Activated T-helper 1 cell treated with anti-CD3 and anti-CD28 coated beads, Interleukin-12 subunit alpha, Interleukin-12 subunit beta, Interleukin-2, Interleukin-4 antibody, amounts not matched to agents 30 ng/mL and 10 ng/mL and 1 ng/mL, durations not matched to agents 14 hours and 24 hours and 36 hours (primary cell): ENCODE data around the gene BDKRB1. TPM values are rescaled to one million over a fixed set of nuclear protein-coding genes. Genes with fewer than 3 reads are reported as not detected.
"Not testable (repeated sequence)": the region's sequence is repeated elsewhere in the genome, so short reads cannot be mapped to it uniquely, and the experiment has no call there.

ENCODE experiments used
- DNase-seq: peaks from one replicate; pipeline ENCODE4 v3.0.0; 2021; ENCODE audit warnings: low spot score
- H3K27ac Mint-ChIP-seq: one replicate; pipeline ENCODE4 v1.8.0; 2021; ENCODE audit warnings: mild to moderate bottlenecking, mixed read lengths
- H3K27me3 Mint-ChIP-seq: one replicate; pipeline ENCODE4 v1.8.0; 2022; ENCODE audit warnings: mild to moderate bottlenecking, moderate library complexity, mixed read lengths; ENCODE audit not compliant: insufficient read depth
- H3K36me3 Mint-ChIP-seq: one replicate; pipeline ENCODE4 v1.8.0; 2021; ENCODE audit warnings: low read depth, mixed read lengths
- H3K4me1 Mint-ChIP-seq: one replicate; pipeline ENCODE4 v1.8.0; 2021; ENCODE audit warnings: low read depth, mixed read lengths
- H3K4me3 Mint-ChIP-seq: one replicate; pipeline ENCODE4 v1.8.0; 2021; ENCODE audit warnings: mild to moderate bottlenecking, moderate library complexity, mixed read lengths
- H3K9me3 Mint-ChIP-seq: one replicate; pipeline ENCODE4 v1.8.0; 2021; ENCODE audit warnings: mixed read lengths
- intact Hi-C: fragments of 100-400 bp; cut with micrococcal nuclease; formaldehyde crosslinking; loops from one replicate; pipeline ENCODE4 v1.15.1; 2024
- total RNA-seq: library from RNA; stranded (reverse); gene quantifications from 2 replicates; pipeline ENCODE4 v1.2.3, GENCODE V29; 2022

The BDKRB1 gene
- total RNA-seq, 1 donor from 2014 or later = not detected

DNA sequence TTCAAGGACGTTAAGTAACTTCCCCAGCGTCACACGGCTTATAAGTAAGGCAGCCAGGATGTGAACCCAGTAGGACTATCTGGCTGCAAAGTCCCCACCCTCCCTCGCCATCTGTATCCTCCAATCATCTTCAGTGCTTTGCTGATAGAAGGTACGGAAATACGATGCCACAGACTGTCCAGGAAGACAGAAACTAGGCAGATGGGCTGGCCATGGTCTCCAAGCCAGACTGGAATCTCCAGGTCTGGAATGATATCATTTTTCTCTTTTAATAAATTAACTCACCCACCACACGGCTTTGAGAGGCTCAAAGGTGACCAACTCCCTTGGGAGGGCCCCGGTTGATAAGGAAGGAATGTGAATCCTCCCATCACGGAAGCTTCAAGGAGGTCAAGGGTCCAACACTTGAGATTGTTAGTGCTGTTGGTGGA, 16.3 kb upstream of the BDKRB1 start:
- DNase-seq = no peak
- no peaks in the 10 kb centered on the region for H3K9me3 Mint-ChIP-seq
- H3K27me3 Mint-ChIP-seq = no peaks in the 10 kb centered on the region
- intact Hi-C loops = no loop called here
- H3K36me3 Mint-ChIP-seq = no peaks in the 10 kb centered on the region
- H3K27ac Mint-ChIP-seq = no peak overlapping the region
- no peak overlapping the region for H3K4me3 Mint-ChIP-seq
- no peaks in the 10 kb centered on the region for H3K4me1 Mint-ChIP-seq

DNA sequence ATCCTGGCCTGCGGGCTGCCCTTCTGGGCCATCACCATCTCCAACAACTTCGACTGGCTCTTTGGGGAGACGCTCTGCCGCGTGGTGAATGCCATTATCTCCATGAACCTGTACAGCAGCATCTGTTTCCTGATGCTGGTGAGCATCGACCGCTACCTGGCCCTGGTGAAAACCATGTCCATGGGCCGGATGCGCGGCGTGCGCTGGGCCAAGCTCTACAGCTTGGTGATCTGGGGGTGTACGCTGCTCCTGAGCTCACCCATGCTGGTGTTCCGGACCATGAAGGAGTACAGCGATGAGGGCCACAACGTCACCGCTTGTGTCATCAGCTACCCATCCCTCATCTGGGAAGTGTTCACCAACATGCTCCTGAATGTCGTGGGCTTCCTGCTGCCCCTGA, 15.4 kb upstream of the BDKRB1 start:
- intact Hi-C loops = no loop called here
- Mint-ChIP-seq H3K9me3 (no peaks in the 10 kb centered on the region), H3K27me3 (peaks cover 2% of the 10 kb centered on the region), H3K4me3 (no peak overlapping the region), H3K4me1 (no peaks in the 10 kb centered on the region), H3K27ac (no peak overlapping the region), H3K36me3 (no peaks in the 10 kb centered on the region)
- DNase-seq = no peak

DNA sequence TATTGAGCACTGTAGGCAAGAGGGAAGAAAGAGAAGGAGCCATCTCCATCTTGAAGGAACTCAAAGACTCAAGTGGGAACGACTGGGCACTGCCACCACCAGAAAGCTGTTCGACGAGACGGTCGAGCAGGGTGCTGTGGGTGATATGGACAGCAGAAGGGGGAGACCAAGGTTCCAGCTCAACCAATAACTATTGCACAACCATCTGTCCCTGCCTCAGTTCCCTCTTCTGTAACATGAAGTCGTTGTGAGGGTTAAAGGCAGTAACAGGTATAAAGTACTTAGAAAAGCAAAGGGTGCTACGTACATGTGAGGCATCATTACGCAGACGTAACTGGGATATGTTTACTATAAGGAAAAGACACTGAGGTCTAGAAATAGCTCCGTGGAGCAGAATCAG, 13.9 kb upstream of the BDKRB1 start:
- Mint-ChIP-seq H3K27me3 (peaks cover 2% of the 10 kb centered on the region), H3K4me1 (no peaks in the 10 kb centered on the region), H3K27ac (no peak overlapping the region), H3K9me3 (no peaks in the 10 kb centered on the region), H3K4me3 (no peak overlapping the region), H3K36me3 (no peaks in the 10 kb centered on the region)
- intact Hi-C loops = no loop called here
- no peak for DNase-seq

DNA sequence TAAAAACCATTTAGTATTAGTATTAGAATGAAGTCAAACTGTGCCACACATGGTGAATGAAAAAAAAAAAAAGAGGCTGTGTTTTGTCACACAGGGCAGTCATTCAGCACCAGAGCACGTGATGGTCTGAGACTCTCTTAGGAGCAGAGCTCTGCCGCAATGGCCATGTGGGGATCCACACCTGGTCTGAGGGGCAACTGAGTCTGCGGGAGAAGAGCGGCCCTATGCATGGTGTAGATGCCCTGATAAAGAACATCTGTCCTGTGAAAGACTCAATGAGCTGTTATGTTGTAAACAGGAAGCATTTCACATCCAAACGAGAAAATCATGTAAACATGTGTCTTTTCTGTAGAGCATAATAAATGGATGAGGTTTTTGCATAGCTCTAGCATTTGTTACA, 12.2 kb upstream of the BDKRB1 start:
- H3K27me3 Mint-ChIP-seq = peaks cover 2% of the 10 kb centered on the region
- no peak overlapping the region for H3K4me3 Mint-ChIP-seq
- intact Hi-C loops = no loop called here
- H3K27ac Mint-ChIP-seq = no peak overlapping the region
- DNase-seq = no peak
- no peaks in the 10 kb centered on the region for H3K36me3 Mint-ChIP-seq
- no peaks in the 10 kb centered on the region for H3K9me3 Mint-ChIP-seq
- no peaks in the 10 kb centered on the region for H3K4me1 Mint-ChIP-seq

DNA sequence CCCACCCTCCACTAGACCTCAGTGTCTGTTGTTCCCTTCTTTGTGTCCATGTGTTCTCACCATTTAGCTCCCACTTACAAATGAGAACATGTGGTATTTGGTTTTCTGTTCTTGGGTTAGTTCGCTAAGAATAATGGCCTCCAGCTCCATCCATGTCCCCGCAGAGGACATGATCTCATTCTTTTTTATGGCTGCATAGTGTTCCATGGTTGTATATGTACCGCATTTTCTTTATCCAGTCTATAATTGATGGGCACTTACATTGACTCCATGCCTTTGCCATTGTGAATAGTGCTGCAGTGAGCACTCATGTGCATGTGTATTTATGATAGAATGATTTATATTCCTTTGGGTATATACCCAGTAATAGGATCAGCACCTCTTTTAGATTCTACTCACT, 10.9 kb upstream of the BDKRB1 start:
- DNase-seq, H3K27me3 Mint-ChIP-seq, intact Hi-C loops, H3K27ac Mint-ChIP-seq, H3K9me3 Mint-ChIP-seq, H3K4me1 Mint-ChIP-seq, H3K36me3 Mint-ChIP-seq, H3K4me3 Mint-ChIP-seq: not testable (repeated sequence)

DNA sequence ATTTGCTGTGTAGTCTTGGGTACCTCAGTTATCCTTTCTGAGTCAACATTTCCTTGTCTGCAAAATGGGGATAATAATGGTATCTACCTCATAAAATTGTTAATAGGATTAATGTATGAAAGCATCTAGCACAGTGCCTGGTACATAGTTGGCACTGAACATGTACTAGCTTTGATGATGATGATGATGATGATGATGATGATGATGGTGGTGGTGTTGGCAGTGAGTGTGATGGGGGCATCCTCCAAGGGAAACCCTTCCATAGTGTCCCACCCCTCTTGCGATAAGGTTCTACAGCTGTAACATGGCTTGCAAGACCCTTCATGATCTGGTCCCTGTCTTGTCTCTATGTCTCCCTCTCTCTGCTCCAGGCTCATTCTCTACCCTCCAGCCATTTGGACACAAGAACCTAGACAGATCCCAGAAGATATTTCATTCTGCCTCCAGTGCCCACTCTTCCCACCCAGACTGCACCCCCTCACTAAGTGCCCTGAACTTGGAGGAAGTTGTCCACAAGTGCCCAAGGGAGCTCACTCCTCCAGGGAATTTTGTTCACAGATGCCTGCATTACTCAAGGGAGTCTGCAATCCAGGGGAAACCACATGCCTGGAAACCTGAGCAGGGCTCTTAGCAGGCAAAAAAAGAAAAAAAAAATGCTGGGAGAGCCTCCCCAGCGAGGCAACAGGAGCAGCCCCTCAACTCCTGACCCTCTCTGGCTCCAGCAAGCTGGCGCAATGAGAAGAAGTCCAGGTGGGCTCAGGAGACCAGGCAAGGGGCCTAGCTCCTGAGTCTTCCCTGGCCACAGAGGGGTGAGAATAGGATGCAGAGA, 10.1 kb upstream of the BDKRB1 start:
- Mint-ChIP-seq H3K4me3 (no peak overlapping the region), H3K27ac (no peak overlapping the region), H3K4me1 (no peaks in the 10 kb centered on the region), H3K27me3 (peaks cover 2% of the 10 kb centered on the region), H3K36me3 (no peaks in the 10 kb centered on the region), H3K9me3 (no peaks in the 10 kb centered on the region)
- intact Hi-C loops = no loop called here
- no peak for DNase-seq

DNA sequence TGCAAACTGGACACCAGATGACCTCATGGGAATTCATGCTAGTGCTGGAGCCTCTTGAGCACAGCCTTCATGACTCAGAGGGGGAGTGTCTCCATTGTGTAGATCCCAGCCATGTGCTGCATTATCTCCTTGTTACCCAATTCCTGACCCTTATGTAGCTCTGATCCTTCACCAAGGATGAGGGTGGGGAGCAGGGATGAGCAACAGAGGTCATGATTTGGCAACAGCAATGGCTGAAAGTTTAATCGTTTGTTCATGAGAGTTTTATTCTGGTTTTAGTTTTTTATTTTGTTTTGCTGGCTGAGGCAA, 9.5 kb upstream of the BDKRB1 start:
- no peaks in the 10 kb centered on the region for H3K4me1 Mint-ChIP-seq
- no peak overlapping the region for H3K4me3 Mint-ChIP-seq
- peaks cover 2% of the 10 kb centered on the region for H3K27me3 Mint-ChIP-seq
- no peak for DNase-seq
- H3K36me3 Mint-ChIP-seq = no peaks in the 10 kb centered on the region
- H3K27ac Mint-ChIP-seq = no peak overlapping the region
- intact Hi-C loops = no loop called here
- no peaks in the 10 kb centered on the region for H3K9me3 Mint-ChIP-seq

DNA sequence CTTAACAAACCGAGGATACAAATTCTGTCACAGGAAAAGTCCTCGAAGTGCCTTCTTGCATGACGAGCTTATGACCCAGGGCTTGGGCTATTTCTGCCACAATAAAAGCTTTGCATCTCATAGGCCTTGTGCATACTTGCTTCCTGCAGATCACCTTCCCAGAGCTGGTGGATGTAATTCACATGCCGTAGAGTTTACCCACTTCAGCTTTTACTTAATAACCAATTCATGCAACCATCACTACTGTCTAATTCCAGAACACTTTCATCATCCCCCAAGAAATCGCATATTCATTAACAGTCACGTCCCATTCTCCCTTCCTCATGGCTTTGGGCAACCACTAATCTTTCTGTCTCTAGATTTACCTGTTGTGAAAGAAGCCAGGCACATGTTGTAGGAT, 9.0 kb upstream of the BDKRB1 start:
- H3K9me3 Mint-ChIP-seq = no peaks in the 10 kb centered on the region
- no peak overlapping the region for H3K4me3 Mint-ChIP-seq
- intact Hi-C loops = no loop called here
- no peaks in the 10 kb centered on the region for H3K4me1 Mint-ChIP-seq
- peaks cover 2% of the 10 kb centered on the region for H3K27me3 Mint-ChIP-seq
- no peak for DNase-seq
- no peak overlapping the region for H3K27ac Mint-ChIP-seq
- H3K36me3 Mint-ChIP-seq = no peaks in the 10 kb centered on the region

DNA sequence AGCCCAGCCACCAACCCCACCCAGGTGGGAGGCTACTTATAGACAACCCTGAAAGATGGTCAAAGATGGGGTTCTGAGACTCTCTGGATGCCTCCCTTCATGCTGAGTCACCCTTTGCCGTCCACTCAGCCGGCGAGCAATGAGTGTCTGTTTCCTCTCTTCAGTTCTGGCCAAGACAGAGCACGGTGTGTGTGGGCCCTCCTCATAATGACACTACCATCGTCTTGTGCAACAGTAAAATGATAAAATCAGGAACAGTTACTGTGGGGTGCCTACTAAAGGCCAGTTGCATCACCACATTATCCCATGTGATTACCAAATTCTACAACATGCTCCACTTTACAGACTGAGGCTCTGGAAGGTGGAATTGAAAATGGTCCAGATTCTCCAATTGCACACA, 7.0 kb upstream of the BDKRB1 start:
- Mint-ChIP-seq H3K27me3 (peaks cover 2% of the 10 kb centered on the region), H3K9me3 (no peaks in the 10 kb centered on the region), H3K4me3 (no peak overlapping the region), H3K27ac (no peak overlapping the region), H3K4me1 (no peaks in the 10 kb centered on the region), H3K36me3 (no peaks in the 10 kb centered on the region)
- DNase-seq = no peak
- intact Hi-C loops = no loop called here

DNA sequence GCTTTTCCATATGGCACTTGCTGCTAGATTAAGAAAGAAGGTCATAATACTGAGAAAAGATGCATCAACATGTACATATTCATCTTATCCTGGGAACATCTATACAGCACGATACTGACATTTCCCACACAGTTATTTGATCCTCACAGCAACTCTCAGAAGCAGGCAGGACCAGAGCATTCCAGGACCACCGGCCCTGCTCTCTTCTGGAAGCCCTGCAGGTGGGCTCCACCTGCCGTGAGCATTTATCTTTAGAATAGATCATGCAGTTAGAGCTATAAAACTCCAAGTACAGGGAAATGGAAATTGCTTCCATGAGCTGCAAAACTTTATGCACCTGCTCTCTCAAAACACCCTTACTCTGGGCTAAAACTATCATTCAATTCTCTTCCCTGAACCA, 5.5 kb upstream of the BDKRB1 start:
- no peak overlapping the region for H3K27ac Mint-ChIP-seq
- intact Hi-C loops = no loop called here
- no peaks in the 10 kb centered on the region for H3K27me3 Mint-ChIP-seq
- no peaks in the 10 kb centered on the region for H3K4me1 Mint-ChIP-seq
- H3K4me3 Mint-ChIP-seq = no peak overlapping the region
- no peaks in the 10 kb centered on the region for H3K9me3 Mint-ChIP-seq
- no peak for DNase-seq
- no peaks in the 10 kb centered on the region for H3K36me3 Mint-ChIP-seq

DNA sequence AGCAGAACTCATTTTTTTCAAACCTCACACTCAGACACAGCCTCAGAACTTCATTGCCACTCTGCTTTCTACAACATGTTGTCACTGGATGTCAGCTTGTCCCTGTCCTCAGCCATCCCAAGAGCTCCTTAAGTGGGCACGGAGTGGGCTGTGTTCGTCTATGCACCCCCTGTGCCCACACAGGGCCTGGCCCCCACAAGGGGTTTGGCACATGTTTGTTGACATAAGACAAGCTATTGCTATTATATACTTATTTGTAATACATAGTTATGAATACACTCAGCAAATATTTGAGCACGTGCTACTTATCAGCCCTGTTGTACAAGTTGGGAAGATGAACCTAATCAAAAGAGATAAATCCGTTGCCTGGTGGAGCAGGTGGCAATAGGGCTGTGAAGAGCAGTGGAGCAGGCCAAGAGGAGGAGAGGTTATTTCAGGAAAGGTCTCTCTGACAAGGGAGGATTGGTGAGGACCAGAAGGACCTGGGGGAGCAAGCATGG, 4.3 kb upstream of the BDKRB1 start:
- H3K27ac Mint-ChIP-seq = no peak overlapping the region

DNA sequence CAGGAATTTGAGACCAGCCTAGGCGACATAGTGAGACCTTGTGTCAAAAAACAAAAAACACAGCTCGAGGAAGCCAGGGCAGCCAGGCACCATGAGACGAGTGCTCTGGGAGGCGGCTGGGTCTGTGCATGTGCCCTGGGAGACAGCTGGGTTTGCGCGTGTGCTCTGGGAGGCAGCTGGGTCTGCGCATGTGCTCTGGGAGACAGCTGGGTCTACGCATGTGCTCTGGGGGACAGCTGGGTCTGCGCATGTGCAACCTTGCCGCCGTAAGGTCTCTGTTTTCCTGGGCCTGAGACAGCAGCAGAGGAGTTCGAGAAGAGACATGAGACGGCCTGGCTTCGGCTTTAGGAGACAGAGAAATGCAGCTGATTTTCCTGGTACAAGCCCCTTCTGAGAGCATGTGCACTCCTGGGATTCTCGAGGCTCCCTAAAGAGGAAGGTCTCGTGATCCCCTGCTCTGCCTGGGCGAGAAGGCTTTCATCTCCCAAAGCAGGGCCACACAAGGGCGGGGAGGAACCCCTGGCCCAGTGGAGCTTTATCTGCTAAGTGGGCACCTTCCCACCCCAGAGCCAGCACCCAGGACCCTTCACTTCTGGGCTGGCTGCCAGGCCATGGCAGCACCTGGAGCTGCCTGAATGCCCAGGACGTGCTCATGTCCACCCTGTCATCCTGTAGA, 3.5 kb upstream of the BDKRB1 start:
- Mint-ChIP-seq H3K9me3 (no peaks in the 10 kb centered on the region), H3K4me1 (no peaks in the 10 kb centered on the region), H3K27ac (no peak overlapping the region), H3K36me3 (no peaks in the 10 kb centered on the region), H3K27me3 (peaks cover 6% of the 10 kb centered on the region), H3K4me3 (no peak overlapping the region)
- DNase-seq = no peak
- intact Hi-C loops = no loop called here

More for the DNA sequence above, 4.3 kb upstream of the BDKRB1 start:
- peaks cover 2% of the 10 kb centered on the region for H3K27me3 Mint-ChIP-seq
- no peak for DNase-seq
- H3K4me3 Mint-ChIP-seq = no peak overlapping the region
- intact Hi-C loops = no loop called here
- H3K36me3 Mint-ChIP-seq = no peaks in the 10 kb centered on the region
- H3K4me1 Mint-ChIP-seq = no peaks in the 10 kb centered on the region
- H3K9me3 Mint-ChIP-seq = no peaks in the 10 kb centered on the region

DNA sequence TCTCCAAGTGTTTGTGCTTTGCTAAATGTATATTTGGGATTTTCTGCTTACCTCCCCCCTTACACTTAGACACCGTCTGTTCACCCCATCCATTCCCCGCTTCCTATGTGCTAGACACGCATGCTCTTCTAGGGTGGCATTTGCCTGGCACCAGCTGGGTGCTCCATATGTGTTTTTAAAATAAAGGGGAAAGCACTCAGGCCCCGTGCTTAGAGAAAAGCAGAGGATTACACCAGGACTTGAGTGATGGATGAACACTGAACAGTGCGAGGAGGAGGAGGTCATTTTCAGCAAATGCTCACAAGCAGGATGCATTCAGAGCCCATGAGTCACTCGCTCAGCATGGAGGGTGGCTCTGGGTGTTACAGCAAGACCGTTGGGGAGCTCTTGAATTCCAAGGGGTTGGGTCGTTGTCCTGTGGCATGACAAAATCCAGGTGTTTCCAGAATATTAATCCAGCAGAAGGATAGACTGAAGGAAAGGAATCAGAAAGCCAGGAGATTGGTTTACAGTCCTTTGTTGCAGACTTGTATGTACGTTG, 2.9 kb upstream of the BDKRB1 start:
- intact Hi-C loops = no loop called here
- H3K4me1 Mint-ChIP-seq = no peaks in the 10 kb centered on the region
- H3K27me3 Mint-ChIP-seq = peaks cover 8% of the 10 kb centered on the region
- DNase-seq = no peak
- H3K9me3 Mint-ChIP-seq = no peaks in the 10 kb centered on the region
- no peak overlapping the region for H3K27ac Mint-ChIP-seq
- no peaks in the 10 kb centered on the region for H3K36me3 Mint-ChIP-seq
- no peak overlapping the region for H3K4me3 Mint-ChIP-seq
